ENCODE data around the gene ACBD6.

ACBD6 gene

GRCh38 chr1:180525715-180526039 lies 23.3 kb upstream of the ACBD6 start:
- DNase-seq (ENCODE audit: low read depth, low spot score) = no peak

GRCh38 chr1:180524915-180525714 lies 22.7 kb upstream of the ACBD6 start:
- DNase-seq (ENCODE audit: low read depth, low spot score) = no peak

GRCh38 chr1:180524160-180524914 lies 22.0 kb upstream of the ACBD6 start:
- DNase-seq (ENCODE audit: low read depth, low spot score) = no peak

GRCh38 chr1:180522213-180522515 lies 19.8 kb upstream of the ACBD6 start:
- DNase-seq (ENCODE audit: low read depth, low spot score) = no peak

GRCh38 chr1:180521474-180522212 lies 19.3 kb upstream of the ACBD6 start:
- DNase-seq (ENCODE audit: low read depth, low spot score) = no peak

- DNase-seq (ENCODE audit: low read depth, low spot score) = no peak
Measured at GRCh38 chr1:180519846-180520245, 17.5 kb upstream of the ACBD6 start.

- DNase-seq (ENCODE audit: low read depth, low spot score) = peak; percentile 9
Measured at GRCh38 chr1:180515857-180516388, 13.5 kb upstream of the ACBD6 start.

GRCh38 chr1:180515364-180515763 lies 13.0 kb upstream of the ACBD6 start:
- DNase-seq (ENCODE audit: low read depth, low spot score) = no peak

GRCh38 chr1:180513531-180513930 lies 11.2 kb upstream of the ACBD6 start:
- DNase-seq (ENCODE audit: low read depth, low spot score) = no peak

- no peak for DNase-seq (ENCODE audit: low read depth, low spot score)
Measured at GRCh38 chr1:180510882-180511281, 8.5 kb upstream of the ACBD6 start.

- no peak for DNase-seq (ENCODE audit: low read depth, low spot score)
Measured at GRCh38 chr1:180508725-180509097, 6.3 kb upstream of the ACBD6 start.

- DNase-seq (ENCODE audit: low read depth, low spot score) = no peak
Measured at GRCh38 chr1:180507795-180508724, 5.7 kb upstream of the ACBD6 start.

GRCh38 chr1:180505732-180506335 lies 3.5 kb upstream of the ACBD6 start:
- DNase-seq (ENCODE audit: low read depth, low spot score) = no peak

GRCh38 chr1:180504186-180504585 lies 1.8 kb upstream of the ACBD6 start:
- DNase-seq (ENCODE audit: low read depth, low spot score) = no peak

GRCh38 chr1:180503280-180503862 lies 994 bp upstream of the ACBD6 start:
- DNase-seq (ENCODE audit: low read depth, low spot score) = no peak

GRCh38 chr1:180501865-180502360 lies 464 bp downstream of the ACBD6 start:
- DNase-seq (ENCODE audit: low read depth, low spot score) = no peak

GRCh38 chr1:180500689-180501088 lies 1.7 kb downstream of the ACBD6 start:
- DNase-seq (ENCODE audit: low read depth, low spot score) = no peak

GRCh38 chr1:180498594-180498993 lies 3.8 kb downstream of the ACBD6 start:
- DNase-seq (ENCODE audit: low read depth, low spot score) = no peak

GRCh38 chr1:180497826-180498225 lies 4.6 kb downstream of the ACBD6 start:
- DNase-seq (ENCODE audit: low read depth, low spot score) = no peak

GRCh38 chr1:180494370-180494769 lies 8.0 kb downstream of the ACBD6 start:
- no peak for DNase-seq (ENCODE audit: low read depth, low spot score)

Data from activated naive CD8-positive, alpha-beta T cell treated with anti-CD3 and anti-CD28 coated beads, Interleukin-2, amount 50 U/mL, for 16 hours (primary cell).